GM06990 (cell line): ENCODE measurements around the gene ABHD17A.

Experiments used
- DNase-seq: peaks from one replicate; pipeline ENCODE4 v3.0.0-alpha.2; 2011; ENCODE audit not compliant: insufficient read length; ENCODE audit errors: extremely low read depth
- H3K27me3 ChIP-seq: replicated peaks from 2 replicates; pipeline ENCODE4 v1.6.0; 2011; ENCODE audit warnings: low read length; ENCODE audit not compliant: control insufficient read depth, insufficient read depth
- H3K36me3 ChIP-seq: 2 replicates; pipeline ENCODE4 v1.5.1; 2011; ENCODE audit warnings: low read length; ENCODE audit not compliant: control insufficient read depth, insufficient read depth
- H3K4me3 ChIP-seq: replicated peaks from 2 replicates; pipeline ENCODE4 v1.5.1; 2011; ENCODE audit warnings: low read depth, mild to moderate bottlenecking, control low read depth, low read length
- TF ChIP-seq, protein P1 (sequence below): IDR thresholded peaks from 2 replicates; pipeline ENCODE4 v1.5.1; 2011; ENCODE audit warnings: low read length, control low read depth, mild to moderate bottlenecking, inconsistent platforms; ENCODE audit not compliant: insufficient read depth, poor library complexity, severe bottlenecking

ABHD17A gene

GRCh38 chr19:1832046-1832663, 53.1 kb downstream of the ABHD17A start:
- TF ChIP-seq, protein P1, sequence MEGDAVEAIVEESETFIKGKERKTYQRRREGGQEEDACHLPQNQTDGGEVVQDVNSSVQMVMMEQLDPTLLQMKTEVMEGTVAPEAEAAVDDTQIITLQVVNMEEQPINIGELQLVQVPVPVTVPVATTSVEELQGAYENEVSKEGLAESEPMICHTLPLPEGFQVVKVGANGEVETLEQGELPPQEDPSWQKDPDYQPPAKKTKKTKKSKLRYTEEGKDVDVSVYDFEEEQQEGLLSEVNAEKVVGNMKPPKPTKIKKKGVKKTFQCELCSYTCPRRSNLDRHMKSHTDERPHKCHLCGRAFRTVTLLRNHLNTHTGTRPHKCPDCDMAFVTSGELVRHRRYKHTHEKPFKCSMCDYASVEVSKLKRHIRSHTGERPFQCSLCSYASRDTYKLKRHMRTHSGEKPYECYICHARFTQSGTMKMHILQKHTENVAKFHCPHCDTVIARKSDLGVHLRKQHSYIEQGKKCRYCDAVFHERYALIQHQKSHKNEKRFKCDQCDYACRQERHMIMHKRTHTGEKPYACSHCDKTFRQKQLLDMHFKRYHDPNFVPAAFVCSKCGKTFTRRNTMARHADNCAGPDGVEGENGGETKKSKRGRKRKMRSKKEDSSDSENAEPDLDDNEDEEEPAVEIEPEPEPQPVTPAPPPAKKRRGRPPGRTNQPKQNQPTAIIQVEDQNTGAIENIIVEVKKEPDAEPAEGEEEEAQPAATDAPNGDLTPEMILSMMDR = no peak
- no peaks in the 10 kb centered on the region for H3K27me3 ChIP-seq
- peaks cover 5% of the 10 kb centered on the region for H3K36me3 ChIP-seq
- no peak overlapping the region for H3K4me3 ChIP-seq
- DNase-seq = no peak

DNA sequence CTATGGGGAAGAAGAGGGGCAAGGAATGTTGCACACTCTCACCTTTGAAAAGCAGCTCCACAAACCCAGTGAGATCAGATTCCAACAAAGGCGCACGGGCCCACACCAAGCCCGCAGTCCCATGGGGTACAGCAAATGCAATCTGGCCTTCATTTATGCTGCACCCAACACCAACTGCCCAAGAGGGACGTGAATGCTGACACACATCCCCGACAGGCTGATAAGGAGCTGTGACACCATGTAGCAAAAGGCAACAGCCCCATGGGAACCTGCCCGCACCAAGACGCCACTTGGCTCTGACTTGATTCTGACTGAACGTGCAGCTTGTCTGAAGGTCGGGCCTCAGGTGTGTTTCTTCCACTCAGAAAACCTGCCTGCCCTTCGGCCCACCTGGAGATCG, 54.3 kb downstream of the ABHD17A start:
- TF ChIP-seq, protein P1 = no peak
- DNase-seq = no peak
- Histone ChIP-seq H3K4me3 (no peak overlapping the region), H3K27me3 (no peaks in the 10 kb centered on the region), H3K36me3 (peaks cover 9% of the 10 kb centered on the region)

- Histone ChIP-seq H3K36me3 (peaks cover 12% of the 10 kb centered on the region), H3K4me3 (no peak overlapping the region), H3K27me3 (no peaks in the 10 kb centered on the region)
- TF ChIP-seq, protein P1 = no peak
- no peak for DNase-seq
Observed at GRCh38 chr19:1830568-1830967, 54.7 kb downstream of the ABHD17A start.

- peaks cover 12% of the 10 kb centered on the region for H3K36me3 ChIP-seq
- TF ChIP-seq, protein P1 = no peak
Observed at GRCh38 chr19:1829958-1830357, 55.3 kb downstream of the ABHD17A start.

GRCh38 chr19:1828279-1829238, 56.7 kb downstream of the ABHD17A start:
- H3K4me3 ChIP-seq = no peak overlapping the region
- no peak for DNase-seq
- H3K36me3 ChIP-seq = peaks cover 12% of the 10 kb centered on the region
- TF ChIP-seq, protein P1 = no peak
- no peaks in the 10 kb centered on the region for H3K27me3 ChIP-seq

More at GRCh38 chr19:1829958-1830357, 55.3 kb downstream of the ABHD17A start:
- H3K27me3 ChIP-seq = no peaks in the 10 kb centered on the region
- H3K4me3 ChIP-seq = no peak overlapping the region
- DNase-seq = no peak
